AG08395 (cell line): ENCODE data around the gene CNTN4.

Source experiments
- DNase-seq: peaks from one replicate; pipeline ENCODE4 v3.0.0; 2012; ENCODE audit warnings: mixed read lengths, low spot score

CNTN4 gene

DNA sequence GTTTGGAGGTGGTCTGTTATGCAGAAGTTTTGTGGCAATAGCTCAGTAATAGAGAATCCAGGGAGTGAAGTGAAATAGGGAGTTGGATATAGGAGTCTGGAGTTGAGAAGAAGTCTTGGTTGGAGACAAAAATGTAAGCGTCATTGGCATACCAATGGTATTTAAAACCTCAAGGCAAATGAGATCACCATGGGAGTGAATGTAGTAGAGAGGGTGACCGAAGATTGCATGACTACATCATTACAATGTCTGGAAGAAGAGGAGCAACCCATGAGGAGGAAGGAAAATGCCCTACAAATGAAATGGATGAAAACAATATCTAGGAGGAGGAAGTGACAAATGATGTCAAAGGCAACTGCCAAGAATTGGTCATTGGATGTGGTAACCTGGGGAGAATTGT lies 54.4 kb downstream of the CNTN4 start:
- no peak for DNase-seq

DNA sequence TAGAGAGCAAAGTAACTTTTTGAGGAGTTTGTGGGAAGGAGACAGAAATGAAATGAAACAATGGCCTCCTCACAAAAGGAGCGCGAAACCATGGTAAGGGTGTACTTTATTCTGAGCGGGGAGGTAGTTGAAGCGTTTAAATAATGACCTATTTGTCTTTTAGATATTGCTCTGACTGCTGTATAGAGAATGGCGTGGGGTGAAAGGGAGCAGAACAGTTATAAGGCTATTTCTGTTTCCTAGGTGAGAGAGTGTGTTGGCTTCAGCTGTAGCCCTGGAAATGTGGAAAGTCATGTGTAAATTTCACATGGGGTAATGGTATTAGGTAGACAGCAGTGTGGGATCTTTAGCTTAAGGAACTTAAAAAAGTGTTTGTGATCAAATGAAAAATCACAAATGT lies 54.9 kb downstream of the CNTN4 start:
- no peak for DNase-seq

DNA sequence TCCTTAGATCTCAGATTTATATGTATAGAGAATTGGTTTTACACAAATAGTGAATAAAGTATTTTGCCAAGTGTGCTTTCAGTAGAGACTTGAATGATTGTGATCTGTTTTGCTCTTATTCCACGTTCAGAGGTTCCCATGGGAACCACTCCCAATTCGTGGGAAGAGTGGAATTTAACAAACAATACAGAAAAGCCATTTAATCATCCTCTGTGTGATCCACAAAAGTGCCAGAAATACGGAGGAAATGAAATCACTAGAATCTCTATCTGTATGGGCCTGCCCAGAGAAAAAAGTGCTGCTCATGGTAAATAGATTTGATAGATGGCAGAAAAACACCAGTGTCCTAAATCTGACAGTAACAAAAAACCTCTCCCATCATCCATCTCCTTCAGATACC lies 56.0 kb downstream of the CNTN4 start:
- DNase-seq = no peak

DNA sequence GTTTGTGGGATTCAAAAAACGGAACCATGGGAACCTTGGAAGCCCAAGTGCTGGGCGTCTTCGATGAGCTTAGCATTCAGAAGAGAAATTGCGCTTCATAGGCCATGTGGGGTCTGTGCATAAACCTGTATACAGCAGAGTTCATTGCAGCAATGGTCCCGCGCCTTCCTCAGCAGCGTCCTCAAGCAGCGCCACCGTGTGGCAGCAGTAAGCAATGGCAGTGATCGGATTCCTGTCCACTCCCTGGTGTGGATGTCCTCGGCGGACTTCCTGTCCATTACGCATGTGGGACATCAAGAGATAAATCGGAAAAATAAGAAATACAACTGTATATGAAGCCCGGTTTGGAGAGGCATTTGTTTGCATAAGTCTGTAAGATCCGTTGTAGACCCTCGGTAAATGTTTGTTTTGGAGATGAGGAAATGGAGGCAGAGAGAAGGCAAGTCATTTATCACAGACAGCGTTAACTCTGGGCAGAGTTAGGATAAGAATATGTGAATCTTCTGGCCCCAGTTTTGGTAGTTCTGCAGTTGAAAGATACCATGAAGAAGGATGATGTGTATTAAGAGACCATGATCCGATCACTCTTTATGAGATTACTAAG lies 57.7 kb downstream of the CNTN4 start:
- DNase-seq = no peak

DNA sequence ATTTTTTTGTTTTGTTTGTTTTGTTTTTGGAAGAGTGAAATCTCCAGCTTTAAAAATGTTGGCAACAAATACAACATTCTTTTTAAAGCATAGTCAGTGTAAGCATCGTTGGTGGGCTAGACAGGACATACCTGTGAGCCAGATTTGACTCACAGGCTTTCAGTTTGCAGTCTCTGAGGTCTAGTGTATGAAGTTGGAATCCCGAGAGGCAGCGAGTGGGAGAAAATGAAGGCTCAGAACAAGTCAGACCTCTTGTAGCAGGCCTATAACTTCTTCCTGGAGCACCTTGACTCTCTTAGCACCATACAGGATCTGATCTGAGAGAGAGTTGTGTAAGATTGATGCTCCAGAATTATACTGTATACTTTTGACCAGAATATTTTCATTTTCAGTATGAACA lies 60.2 kb downstream of the CNTN4 start:
- DNase-seq = no peak

DNA sequence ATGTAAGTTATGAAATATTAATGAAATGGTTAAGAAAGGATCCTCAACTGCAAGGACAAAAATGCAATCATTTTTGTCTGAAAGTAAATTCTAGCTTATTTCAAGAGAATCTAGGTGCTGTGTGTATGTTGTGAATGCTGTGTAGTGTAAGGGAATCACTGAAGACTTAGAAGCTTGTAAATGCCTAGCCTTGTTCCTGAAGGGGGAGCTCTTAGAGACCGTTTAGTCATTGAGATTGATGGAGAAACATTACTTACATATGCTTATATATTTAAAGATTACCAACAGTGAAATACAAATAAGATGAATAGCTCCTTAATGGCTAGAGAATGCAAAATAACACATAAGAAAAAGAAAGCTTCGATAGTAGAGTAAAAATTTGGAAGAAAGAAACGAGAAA lies 67.9 kb downstream of the CNTN4 start:
- DNase-seq = no peak

DNA sequence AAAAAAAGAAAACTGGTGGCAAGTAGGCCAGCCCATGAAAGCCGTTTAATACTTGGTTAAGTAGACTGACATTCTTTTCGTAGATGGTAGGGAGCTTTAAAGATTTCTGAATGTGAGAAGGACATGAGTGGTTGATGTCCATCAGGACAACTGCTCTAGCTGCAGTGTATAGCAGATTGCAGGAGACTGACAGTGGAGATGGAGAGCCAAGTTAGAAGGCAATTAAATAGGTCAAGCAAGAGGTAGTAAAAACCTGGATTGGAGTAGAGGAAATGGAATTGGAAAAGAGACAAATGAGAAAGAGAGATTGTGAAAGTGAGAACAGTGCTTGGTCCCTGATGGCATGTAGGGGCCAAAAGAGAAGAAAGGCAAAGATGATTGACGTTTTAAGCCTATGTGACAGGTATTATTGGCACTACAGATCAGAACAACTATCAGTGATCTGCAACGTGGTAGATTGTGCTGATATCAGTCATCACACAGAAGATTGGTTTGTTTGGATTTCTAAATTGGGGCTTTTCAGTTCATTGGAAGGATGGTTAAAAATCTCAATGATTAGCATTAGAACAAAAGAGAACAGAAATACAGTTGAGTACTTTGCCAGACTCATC lies 74.0 kb downstream of the CNTN4 start:
- no peak for DNase-seq

DNA sequence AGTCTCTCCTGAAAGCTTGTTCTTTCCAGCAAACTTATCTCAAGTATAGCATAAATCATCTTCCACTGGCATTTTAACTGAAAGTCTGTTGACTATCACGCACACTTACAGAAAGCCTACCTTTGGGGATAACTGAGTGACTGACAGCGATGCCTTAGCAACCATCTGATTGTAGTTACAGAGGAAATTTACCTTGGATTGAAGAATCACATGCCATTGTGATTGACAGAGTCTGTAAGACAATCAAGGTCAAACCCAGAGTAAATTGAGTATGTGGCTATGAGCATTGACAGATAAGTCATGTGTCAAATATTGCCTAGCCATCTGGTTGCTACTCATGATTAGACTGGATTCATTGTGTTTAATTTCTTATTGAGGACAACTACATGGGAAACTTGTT lies 82.0 kb downstream of the CNTN4 start:
- no peak for DNase-seq

DNA sequence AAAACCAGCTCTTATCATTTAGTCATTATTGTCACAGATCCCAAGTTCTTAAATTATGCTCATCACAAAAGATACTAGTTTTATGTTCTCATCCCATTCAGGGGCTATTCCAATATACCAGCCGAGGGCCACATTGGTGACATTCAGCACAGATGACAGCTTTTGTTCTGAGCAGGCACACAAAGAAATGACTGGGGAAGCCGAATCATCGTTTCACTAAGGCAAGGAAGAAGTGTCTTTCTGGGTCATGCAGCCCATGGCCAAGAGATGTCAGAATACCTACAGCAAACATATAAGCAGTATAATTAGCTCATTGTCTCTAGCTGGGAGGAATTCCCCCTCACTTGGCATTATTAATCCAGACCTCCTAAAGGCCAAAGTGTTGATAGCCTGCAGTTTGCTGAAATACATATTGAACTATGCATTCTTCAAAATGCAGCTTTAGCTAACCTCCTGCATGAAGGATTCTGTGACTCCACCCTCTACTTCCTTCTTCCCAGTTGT lies 100.2 kb downstream of the CNTN4 start:
- no peak for DNase-seq

DNA sequence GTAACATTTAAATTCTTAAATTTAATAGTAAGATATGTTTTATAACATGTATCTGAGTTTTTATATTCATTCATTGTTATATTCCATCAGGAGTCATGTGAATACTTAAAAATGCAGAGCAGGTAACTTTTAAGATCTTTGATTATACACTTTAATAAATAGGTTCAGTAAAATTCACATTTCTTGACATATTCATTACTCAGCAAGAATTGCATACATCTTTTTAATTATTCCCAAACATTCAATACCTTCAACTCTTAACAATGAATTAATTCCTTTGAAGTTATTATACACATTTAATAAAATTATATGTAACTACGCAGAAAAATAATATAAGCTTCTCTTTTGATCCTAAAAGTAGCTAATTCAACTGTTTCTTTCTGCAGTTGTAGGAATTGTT lies 105.4 kb downstream of the CNTN4 start:
- DNase-seq = no peak

DNA sequence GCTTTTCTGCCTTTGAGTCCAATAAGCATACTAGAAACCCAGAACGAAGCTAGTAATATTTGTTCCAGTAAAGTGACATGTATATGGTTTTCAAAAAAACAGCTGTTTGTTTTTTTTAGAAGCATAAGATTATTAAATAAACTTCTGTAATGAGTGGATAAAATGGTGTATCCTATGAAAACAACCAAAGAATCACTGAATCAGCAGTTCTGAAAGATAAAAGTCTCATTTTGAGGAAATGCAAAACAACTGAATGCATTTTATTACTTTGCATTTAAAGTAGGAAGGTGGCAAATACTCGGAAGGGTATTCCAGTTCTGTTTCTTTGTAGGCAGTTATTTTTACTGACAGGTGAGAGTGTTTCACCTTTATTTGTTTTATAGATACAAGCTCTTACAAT lies 107.0 kb downstream of the CNTN4 start:
- DNase-seq = no peak

DNA sequence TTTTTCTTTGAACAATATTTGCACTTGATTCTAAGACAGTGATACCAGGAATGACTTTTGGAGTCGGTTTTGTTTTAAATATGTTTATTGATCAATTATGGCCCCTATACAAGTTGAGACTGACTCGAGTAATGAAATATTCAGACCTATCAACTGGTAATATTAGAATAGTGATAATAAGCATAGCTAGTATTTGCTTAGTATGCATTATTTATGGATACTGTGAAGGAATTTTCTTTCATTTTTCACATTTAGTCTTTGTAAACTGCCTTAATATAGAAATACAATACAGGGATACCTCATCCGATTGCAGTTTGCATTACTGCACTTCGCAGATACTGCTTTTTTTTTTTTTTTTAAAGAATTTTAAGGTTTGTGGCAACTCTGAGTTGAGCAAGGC lies 107.9 kb downstream of the CNTN4 start:
- DNase-seq = no peak

DNA sequence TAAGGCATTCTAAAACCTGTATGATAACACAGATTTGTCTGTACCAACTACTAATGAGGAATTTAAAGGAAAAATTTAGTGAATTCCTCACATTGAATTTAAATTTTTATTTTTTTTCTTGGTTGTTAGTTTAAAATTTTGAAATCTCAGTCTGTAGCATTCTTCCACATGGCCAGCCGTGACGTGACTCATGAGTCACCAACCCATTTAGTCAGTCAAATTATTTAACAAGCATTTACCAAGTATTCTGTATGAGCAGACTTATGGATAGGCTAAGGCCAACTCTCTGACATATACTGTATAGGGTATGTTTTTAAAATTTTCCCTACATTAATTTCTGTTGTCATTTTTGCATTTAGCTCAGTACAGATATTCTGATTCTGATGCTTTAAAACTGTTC lies 112.9 kb downstream of the CNTN4 start:
- no peak for DNase-seq

DNA sequence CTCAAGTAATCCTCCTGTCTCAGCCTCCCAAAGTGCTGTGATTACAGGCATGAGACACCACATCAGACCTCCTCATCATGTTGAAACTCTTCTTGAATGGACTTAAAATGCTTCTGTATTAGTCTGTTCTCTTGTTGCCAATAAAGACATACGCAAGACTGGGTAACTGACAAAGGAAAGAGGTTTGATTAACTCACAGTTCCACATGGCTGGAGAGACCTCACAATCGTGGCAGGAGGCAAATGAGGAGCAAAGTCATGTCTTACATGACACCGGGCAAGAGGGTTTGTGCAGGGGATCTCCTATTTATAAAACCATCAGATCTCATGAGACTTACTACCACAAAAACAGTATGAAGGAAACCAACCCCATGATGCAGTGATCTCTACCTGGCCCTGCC lies 113.5 kb downstream of the CNTN4 start:
- no peak for DNase-seq

DNA sequence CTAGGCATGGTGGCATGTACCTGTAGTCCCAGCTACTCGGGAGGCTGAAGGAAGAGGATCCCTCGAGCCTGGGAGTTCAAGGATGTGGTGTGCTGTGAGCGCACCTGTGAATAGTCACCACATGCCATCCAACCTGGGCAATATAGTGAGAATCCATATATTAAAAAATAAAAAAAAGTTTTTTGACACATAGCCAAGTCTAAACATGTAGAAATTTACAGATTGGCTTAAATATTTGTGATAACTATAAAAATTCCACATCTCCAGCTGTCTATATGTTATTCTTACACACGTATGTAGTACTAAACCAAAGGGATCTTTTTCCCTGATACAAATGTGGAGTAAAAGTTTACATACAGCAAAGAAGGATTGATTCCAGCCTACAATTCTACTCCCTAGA lies 119.7 kb downstream of the CNTN4 start:
- DNase-seq = no peak

DNA sequence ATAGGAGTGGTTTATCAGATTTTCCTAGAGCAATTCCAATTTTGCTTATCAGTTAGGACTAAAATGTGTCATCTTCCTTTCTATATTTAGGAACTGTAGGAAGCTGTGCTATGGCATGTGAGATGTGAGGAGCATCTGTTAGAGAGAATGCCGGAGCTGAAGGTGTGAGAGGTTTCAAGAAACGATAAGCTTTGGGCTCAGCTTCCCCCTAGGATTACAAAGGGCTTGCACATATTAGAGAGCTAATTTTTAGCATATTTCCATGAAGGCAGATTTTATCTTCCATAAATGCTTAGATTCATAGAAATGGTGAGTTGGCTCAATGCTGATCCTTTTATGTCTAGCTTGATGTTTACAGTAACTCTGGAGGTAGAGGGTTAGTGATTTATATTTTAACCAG lies 120.2 kb downstream of the CNTN4 start:
- DNase-seq = no peak

DNA sequence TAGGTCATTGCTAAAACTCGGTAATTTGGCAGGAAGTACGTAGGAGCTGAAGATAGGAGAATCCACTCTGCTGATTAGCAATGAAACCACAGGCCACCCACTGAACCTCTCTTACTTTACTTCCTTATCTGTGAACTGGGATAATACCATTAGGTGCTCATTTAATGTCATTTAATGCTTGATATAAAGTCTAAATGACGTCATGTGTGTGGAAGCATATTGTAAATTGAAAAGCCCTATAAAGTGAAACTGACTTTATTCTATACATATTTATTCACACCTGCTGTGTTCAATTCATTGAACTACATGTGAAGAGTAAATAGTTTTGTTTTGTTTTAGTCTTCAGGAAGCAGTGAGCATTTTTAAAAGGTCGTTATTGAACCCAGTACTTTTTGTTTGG lies 137.5 kb downstream of the CNTN4 start:
- no peak for DNase-seq

DNA sequence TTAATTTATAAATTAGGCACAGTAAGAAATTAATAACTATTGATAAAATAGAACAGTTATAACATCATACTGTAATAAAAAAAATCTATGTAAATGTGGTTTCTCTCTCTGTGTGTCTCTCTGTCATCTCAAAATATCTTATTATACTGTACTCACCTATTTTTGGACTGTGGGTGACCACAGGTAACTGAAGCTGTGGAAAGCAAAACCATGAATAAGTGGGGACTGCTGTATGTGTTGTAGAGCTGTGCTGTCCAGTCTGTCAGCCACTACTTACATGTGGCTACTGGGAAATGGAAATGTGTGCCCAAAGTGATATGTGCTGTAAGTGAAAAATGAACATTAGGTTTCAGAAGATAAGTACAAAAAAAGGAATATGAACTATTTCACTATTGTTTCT lies 145.5 kb downstream of the CNTN4 start:
- no peak for DNase-seq

DNA sequence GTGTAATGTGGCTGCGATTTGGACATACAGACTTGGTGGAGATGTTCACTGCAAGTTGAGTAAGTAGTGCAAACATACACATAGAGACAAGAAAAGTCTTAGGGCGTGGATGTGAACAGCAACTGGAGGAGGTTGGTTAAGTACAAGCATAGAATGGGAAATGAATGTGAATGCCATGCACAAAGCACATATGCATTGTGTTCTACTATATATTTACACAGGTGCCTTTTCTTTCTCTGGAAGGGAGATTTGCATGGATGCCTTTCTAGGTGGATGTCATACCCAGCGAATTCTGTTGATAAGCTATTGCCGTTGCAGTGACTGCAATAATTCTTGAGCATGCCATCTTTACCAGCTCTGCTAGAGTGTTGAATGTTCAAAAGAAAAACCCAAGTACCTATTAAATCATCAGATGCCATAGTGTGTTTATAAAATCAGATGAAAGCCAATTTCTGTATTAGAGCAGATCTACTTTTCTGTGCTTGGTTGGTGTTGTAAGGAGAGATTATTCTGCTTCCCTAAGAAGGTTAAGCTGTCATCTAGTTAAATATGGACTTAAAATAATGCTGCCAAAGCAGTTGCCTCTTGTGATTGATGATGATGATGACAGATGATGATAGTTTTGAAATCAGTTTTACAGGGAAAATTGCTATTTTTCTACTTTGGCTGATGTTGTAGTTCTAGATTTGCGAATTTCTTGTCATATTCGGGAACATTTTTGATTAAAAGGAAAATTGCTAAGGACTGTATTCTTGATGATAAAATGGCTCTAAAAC lies 148.4 kb downstream of the CNTN4 start:
- DNase-seq = no peak

DNA sequence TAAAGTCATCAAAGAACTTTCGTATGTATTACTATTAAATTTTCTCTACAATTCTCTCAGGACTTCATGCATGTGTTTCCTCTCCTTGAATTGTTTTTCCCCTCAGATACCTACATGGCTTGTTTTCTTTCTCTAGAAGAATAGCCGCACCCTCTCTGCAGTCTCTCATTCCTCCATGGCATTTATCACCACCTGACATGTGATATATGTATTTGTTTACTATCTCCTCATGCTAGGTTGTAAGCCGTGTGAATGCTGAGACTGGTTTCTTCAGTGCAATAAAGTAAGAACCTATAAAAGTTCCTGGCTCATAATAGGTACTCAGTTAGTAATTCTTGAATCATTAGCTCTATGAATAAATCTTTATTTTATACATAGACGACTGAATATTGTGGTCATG lies 149.2 kb downstream of the CNTN4 start:
- no peak for DNase-seq

DNA sequence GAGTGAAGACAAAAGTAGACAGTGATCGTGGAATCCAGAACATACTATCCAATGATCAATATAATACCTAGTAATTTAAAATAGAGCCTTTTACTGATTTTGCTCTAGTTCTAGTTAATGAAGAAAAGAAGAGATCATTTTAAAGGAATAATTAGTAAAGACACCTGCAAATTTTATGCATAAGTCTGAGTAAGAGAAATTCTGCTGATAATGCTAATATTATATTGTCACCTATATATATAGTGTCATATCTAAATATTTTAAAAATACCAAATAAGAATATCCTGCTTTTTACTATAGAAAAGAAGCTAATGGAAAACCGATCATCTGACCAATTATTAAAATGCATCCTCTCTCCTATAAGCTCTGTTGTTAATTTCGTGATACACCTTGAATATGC lies 152.1 kb downstream of the CNTN4 start:
- DNase-seq = no peak

DNA sequence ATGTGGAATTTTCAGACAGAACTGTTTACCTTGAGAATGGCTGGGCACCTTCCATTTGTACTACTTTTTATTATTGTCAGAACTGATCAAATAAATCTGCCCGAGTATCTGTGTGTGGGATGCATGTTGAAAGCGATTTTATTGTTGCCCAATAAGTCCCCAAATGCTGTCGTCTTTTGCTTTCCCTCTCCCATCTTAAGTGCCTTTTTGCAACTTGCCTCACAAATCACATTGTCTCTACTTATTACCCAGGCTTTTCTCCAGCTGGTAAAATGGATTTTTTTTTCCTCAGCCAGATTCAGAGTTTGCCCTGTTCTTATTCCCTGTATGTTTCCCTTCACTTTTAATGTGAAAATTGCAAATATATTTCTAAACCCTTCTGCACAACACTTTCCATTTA lies 163.1 kb downstream of the CNTN4 start:
- DNase-seq = no peak

DNA sequence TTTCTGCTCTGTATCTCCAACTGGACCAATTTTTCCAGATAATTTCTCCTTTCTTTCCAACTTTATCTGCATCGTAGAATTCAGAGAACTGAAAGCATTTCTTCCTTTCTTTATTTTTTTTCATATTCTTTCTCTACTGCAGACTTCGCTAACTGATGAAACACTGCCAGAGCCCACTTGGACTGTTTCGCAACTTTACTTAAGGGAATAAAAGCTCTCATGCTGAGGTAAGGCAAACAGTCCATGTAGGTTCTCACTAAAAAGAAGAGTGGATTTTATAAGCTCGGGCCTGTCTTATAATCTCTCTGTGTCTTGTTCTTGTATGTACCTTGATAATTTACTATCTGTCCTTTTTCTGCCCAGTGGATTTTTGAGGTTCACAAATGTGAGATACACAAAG lies 163.5 kb downstream of the CNTN4 start:
- no peak for DNase-seq

DNA sequence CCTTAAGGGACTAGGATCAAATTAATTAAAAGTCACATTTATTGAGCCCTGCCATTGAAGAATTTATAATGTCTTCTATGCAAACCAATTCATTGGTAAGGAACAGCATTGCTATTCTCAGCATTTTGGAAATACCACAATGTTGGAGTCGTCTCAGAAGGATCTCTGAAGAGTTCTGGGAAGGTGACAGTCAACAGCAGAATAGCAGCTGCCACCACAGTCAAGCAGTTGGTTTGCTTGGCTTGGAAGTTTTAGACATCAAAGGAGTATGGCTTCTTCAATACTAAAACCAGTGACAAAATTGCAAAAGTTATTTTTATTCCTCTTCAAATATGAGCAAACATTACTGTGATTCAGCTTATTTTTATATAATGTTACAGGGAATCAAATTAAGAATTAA lies 167.9 kb downstream of the CNTN4 start:
- no peak for DNase-seq
